Nephron (organoid): ENCODE results near the gene ADGRG6.
"Not testable (repeated sequence)": the region's sequence is repeated elsewhere in the genome, so short reads cannot be mapped to it uniquely, and the experiment has no call there.

Experiments used
- H3K27ac Mint-ChIP-seq, 3 experiments: 2 replicates each; pipeline ENCODE4 v1.8.0; 2020; ENCODE audit warnings: mixed read lengths in 3 of 3, mild to moderate bottlenecking in 2 of 3, moderate library complexity in 1 of 3
- H3K27me3 Mint-ChIP-seq: 2 replicates; pipeline ENCODE4 v1.8.0; 2021; ENCODE audit warnings: low read depth, mild to moderate bottlenecking, moderate library complexity, mixed read lengths
- H3K36me3 Mint-ChIP-seq: 2 replicates; pipeline ENCODE4 v1.8.0; 2020; ENCODE audit warnings: low read depth, mixed read lengths
- H3K4me1 Mint-ChIP-seq: 2 replicates; pipeline ENCODE4 v1.8.0; 2020; ENCODE audit warnings: mixed read lengths
- H3K4me3 Mint-ChIP-seq, 3 experiments: 2 replicates each; pipeline ENCODE4 v1.8.0; 2020; ENCODE audit warnings: mild to moderate bottlenecking in 3 of 3, mixed read lengths in 3 of 3, moderate library complexity in 2 of 3
- H3K9me3 Mint-ChIP-seq: 2 replicates; pipeline ENCODE4 v1.8.0; 2020; ENCODE audit warnings: mixed read lengths
- TF ChIP-seq, protein P1 (sequence below), 3 experiments: fragments of 200-600 bp; sonication (generic); IDR thresholded peaks; one replicate each; pipeline ENCODE4 v1.5.0; 2021; ENCODE audit warnings: antibody characterized with exemption in 3 of 3; ENCODE audit not compliant: unreplicated experiment in 3 of 3

Gene ADGRG6

DNA sequence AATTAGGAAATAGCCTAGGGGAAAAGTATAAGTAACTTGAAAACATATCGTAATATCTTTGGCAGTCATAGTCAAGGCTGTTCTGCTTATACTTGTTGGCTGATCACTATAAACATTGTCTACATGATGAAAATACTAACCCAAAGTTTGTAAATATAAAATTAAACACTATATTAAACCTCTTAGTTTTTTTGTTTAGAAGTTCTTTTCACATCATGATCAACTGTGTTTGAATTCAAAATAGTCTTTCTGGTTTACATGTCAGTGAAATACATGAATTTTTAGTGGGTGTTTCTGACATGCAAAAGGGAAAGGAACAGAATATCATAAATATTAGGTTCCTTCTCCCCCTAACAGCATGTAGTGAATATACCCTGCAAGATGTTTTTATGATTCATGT lies 43.5 kb downstream of the ADGRG6 start:
- H3K4me3 Mint-ChIP-seq: no peak overlapping the region
- no peaks in the 10 kb centered on the region for H3K4me1 Mint-ChIP-seq
- H3K27ac Mint-ChIP-seq: no peak overlapping the region
- no peaks in the 10 kb centered on the region for H3K9me3 Mint-ChIP-seq
- H3K36me3 Mint-ChIP-seq: no peaks in the 10 kb centered on the region
- TF ChIP-seq, protein P1, sequence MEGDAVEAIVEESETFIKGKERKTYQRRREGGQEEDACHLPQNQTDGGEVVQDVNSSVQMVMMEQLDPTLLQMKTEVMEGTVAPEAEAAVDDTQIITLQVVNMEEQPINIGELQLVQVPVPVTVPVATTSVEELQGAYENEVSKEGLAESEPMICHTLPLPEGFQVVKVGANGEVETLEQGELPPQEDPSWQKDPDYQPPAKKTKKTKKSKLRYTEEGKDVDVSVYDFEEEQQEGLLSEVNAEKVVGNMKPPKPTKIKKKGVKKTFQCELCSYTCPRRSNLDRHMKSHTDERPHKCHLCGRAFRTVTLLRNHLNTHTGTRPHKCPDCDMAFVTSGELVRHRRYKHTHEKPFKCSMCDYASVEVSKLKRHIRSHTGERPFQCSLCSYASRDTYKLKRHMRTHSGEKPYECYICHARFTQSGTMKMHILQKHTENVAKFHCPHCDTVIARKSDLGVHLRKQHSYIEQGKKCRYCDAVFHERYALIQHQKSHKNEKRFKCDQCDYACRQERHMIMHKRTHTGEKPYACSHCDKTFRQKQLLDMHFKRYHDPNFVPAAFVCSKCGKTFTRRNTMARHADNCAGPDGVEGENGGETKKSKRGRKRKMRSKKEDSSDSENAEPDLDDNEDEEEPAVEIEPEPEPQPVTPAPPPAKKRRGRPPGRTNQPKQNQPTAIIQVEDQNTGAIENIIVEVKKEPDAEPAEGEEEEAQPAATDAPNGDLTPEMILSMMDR (IDR thresholded peaks at IDR 0.05; ENCODE audit: unreplicated experiment in 3 of 3): no peak
- no peaks in the 10 kb centered on the region for H3K27me3 Mint-ChIP-seq

DNA sequence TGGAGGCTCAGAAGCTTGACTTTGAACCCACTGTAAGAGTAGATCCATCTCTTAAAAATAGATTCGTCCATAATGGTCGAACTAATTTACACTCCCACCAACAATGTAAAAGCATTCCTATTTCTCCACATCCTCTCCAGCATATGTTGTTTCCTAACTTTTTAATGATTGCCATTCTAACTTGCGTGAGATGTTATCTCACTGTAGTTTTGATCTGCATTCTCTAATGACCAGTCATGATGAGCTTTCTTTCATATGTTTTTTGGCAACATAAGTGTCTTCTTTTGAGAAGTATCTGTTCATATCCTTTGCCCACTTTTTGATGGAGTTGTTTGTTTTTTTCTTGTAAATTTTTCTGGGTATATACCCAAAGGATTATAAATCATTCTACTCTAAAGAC lies 44.4 kb downstream of the ADGRG6 start:
- not testable (repeated sequence) for H3K9me3 Mint-ChIP-seq, H3K27me3 Mint-ChIP-seq, H3K4me3 Mint-ChIP-seq, H3K27ac Mint-ChIP-seq, H3K36me3 Mint-ChIP-seq, H3K4me1 Mint-ChIP-seq

GRCh38 chr6:142349215-142349823 lies 47.5 kb downstream of the ADGRG6 start:
- no peaks in the 10 kb centered on the region for H3K36me3 Mint-ChIP-seq
- no peaks in the 10 kb centered on the region for H3K4me1 Mint-ChIP-seq
- H3K27me3 Mint-ChIP-seq: no peaks in the 10 kb centered on the region
- H3K4me3 Mint-ChIP-seq: no peak overlapping the region
- TF ChIP-seq, protein P1 (IDR thresholded peaks at IDR 0.05; ENCODE audit: unreplicated experiment in 3 of 3): no peak
- peaks cover 5% of the 10 kb centered on the region for H3K9me3 Mint-ChIP-seq
- H3K27ac Mint-ChIP-seq: no peak overlapping the region

DNA sequence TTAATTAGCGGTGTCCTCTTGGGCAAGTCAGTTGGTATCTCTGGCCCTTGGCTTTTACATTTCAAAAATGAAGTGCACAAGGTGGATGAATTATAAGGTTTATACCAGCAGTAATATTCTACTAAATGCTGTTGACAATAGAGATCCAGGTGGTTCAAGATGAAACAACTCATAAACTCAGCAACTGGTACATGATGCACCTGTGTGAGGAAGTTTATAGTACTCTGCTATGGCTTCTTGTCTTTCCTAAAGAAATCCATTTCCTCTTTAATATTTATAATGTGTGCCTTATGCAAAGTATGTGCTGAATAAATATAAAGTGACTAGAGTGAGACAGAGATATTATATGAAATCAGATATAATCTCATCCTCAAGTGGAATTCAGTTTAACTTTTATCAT lies 48.5 kb downstream of the ADGRG6 start:
- H3K4me1 Mint-ChIP-seq: no peaks in the 10 kb centered on the region
- no peaks in the 10 kb centered on the region for H3K27me3 Mint-ChIP-seq
- H3K9me3 Mint-ChIP-seq: peaks cover 5% of the 10 kb centered on the region
- no peaks in the 10 kb centered on the region for H3K36me3 Mint-ChIP-seq
- H3K4me3 Mint-ChIP-seq: no peak overlapping the region
- TF ChIP-seq, protein P1 (IDR thresholded peaks at IDR 0.05; ENCODE audit: unreplicated experiment in 3 of 3): no peak
- H3K27ac Mint-ChIP-seq: no peak overlapping the region

DNA sequence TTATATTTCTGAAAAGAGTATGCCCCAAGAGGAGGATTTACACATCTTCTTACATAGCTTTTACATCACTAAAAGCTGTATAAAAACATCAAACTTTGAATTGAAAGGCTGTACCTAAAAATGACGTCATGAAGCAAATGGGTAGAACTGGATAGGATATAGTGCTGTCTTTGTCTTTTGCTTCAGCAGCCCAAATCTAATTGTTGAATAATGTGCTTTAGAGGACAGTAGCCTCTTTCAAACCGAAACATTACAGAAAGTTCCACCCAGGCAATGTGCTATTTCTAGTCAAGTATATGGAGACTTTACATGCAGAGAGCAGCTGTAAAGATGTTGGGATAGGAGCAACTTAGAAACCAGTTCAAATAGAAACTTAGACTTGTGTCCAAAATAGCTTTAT lies 51.9 kb downstream of the ADGRG6 start:
- Mint-ChIP-seq H3K36me3 (no peaks in the 10 kb centered on the region), H3K27ac (no peak overlapping the region), H3K4me1 (no peaks in the 10 kb centered on the region), H3K27me3 (no peaks in the 10 kb centered on the region), H3K4me3 (no peak overlapping the region), H3K9me3 (peaks cover 5% of the 10 kb centered on the region)
- TF ChIP-seq, protein P1 (IDR thresholded peaks at IDR 0.05; ENCODE audit: unreplicated experiment in 3 of 3): no peak

- Mint-ChIP-seq H3K4me3 (no peak overlapping the region), H3K9me3 (peaks cover 5% of the 10 kb centered on the region), H3K27ac (no peak overlapping the region), H3K27me3 (no peaks in the 10 kb centered on the region), H3K36me3 (no peaks in the 10 kb centered on the region), H3K4me1 (no peaks in the 10 kb centered on the region)
- TF ChIP-seq, protein P1 (IDR thresholded peaks at IDR 0.05; ENCODE audit: unreplicated experiment in 3 of 3): no peak
Observed at GRCh38 chr6:142354650-142355049, 52.8 kb downstream of the ADGRG6 start.
